ENCODE results near the gene COL4A6. TPM values are rescaled to one million over a fixed set of nuclear protein-coding genes. Genes with fewer than 3 reads are reported as not detected.
"Not testable (repeated sequence)": the region's sequence is repeated elsewhere in the genome, so short reads cannot be mapped to it uniquely, and the experiment has no call there.

Gene COL4A6
- polyA plus RNA-seq, 1 experiment, result 20.2 TPM

DNA sequence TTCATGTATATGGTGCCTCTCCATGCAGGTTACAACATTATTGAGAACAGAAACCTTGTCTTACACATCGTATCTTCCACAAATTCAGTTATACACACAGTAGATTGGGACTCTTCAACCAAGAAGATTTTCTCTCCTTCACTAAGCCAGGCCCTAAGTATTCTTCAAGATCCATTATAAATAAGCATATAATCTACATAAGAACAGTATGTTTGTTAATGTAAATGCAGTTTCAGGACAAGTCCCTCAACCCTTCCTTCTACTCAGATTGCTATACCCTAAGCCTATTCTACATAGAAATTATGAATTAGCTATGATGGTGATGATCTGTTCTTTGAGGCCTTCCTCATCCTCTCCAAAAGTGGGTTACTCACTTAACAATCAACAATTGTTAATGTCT is 41.2 kb downstream of the COL4A6 start:
- Histone ChIP-seq H3K27ac (ENCODE audit: low read depth, low read length) (no peak overlapping the region), H3K9me3 (ENCODE audit: control insufficient read depth, insufficient read depth, low read length) (no peaks in the 10 kb centered on the region), H3K4me3 (ENCODE audit: low read depth, low read length) (no peak overlapping the region), H3K27me3 (ENCODE audit: control insufficient read depth, insufficient read depth, low read length) (no peaks in the 10 kb centered on the region)
- no peak for DNase-seq (ENCODE audit: low read depth, low spot score)
- ChIA-PET CTCF (no interaction called here), POLR2A (no interaction called here)
- TF ChIP-seq, protein P1, sequence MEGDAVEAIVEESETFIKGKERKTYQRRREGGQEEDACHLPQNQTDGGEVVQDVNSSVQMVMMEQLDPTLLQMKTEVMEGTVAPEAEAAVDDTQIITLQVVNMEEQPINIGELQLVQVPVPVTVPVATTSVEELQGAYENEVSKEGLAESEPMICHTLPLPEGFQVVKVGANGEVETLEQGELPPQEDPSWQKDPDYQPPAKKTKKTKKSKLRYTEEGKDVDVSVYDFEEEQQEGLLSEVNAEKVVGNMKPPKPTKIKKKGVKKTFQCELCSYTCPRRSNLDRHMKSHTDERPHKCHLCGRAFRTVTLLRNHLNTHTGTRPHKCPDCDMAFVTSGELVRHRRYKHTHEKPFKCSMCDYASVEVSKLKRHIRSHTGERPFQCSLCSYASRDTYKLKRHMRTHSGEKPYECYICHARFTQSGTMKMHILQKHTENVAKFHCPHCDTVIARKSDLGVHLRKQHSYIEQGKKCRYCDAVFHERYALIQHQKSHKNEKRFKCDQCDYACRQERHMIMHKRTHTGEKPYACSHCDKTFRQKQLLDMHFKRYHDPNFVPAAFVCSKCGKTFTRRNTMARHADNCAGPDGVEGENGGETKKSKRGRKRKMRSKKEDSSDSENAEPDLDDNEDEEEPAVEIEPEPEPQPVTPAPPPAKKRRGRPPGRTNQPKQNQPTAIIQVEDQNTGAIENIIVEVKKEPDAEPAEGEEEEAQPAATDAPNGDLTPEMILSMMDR (IDR thresholded peaks at IDR 0.05; ENCODE audit: low read depth, low read length), result no peak

DNA sequence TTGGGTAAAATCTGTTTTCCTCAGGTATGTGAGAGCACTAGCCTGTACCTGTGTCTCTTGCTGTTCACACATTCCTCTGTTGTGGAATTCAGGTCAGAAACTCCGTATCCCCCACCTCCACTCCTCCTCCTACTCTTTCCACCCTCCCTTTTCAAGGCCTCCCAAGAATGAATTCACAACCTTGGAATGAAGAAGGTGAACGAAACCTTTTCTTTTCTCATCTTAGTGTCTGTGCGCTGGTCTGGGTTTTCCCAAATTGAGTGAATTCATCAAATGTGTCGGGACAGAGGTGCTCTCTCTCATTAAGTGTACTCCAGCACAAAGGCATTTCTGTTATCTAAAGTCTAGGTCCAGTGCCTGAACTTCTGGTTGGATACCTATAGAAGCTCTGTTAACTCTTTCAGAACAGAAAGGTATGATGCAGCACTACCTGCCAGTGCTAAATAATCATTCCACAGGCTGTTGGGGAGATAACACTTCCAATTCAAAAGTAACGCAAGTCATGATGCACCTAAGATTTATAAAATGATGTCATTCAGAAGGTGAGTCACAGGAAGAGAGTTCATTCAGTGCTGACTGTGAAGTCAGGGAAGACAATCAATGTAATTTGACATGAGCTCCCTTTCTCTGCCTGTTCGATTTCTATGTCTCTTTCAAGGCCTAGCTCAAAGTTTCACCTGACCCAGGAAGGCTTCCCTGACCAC is 41.9 kb downstream of the COL4A6 start:
- POLR2A ChIA-PET, result no interaction called here
- DNase-seq (ENCODE audit: low read depth, low spot score), result no peak

DNA sequence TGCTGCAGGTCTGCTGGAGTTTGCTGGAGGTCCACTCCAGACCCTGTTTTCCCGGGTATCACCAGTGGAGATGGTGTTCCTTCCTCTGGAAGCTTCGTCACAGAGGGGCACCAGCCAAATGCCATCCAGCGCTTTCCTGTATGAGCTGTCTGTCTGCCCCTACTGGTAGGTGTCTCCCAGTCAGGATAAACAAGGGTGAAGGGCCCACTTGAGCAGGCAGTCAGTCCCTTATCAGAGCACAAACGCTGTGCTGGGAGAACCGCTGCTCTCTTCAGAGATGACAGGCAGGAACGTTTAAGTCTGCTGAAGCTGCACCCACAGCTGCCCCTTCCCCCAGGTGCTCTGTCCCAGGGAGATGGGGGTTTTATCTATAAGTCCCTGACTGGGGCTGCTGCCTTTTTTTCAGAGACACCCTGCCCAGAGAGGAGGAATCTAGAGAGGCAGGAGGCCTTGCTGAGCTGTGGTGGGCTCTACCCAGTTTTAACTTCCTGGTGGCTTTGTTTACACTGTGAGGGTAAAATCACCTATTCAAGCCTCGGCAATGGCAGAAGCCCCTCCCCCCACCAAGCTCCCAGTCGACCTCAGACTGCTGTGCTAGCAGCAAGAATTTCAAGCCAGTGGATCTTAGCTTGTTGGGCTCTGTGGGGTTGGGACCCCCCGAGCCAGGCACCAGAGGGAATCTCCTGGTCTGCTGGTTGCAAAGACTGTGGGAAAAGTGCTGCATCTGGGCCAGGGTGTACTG is 47.1 kb downstream of the COL4A6 start:
- DNase-seq (ENCODE audit: low read depth, low spot score); H3K4me3 ChIP-seq (ENCODE audit: low read depth, low read length); H3K9me3 ChIP-seq (ENCODE audit: control insufficient read depth, insufficient read depth, low read length); POLR2A ChIA-PET; CTCF ChIA-PET; H3K27ac ChIP-seq (ENCODE audit: low read depth, low read length); H3K27me3 ChIP-seq (ENCODE audit: control insufficient read depth, insufficient read depth, low read length): not testable (repeated sequence)

More for the DNA sequence above, 41.9 kb downstream of the COL4A6 start:
- no peak overlapping the region for H3K4me3 ChIP-seq (ENCODE audit: low read depth, low read length)
- TF ChIP-seq, protein P1 (IDR thresholded peaks at IDR 0.05; ENCODE audit: low read depth, low read length), result no peak
- H3K27me3 ChIP-seq (ENCODE audit: control insufficient read depth, insufficient read depth, low read length), result no peaks in the 10 kb centered on the region
- CTCF ChIA-PET, result no interaction called here
- no peak overlapping the region for H3K27ac ChIP-seq (ENCODE audit: low read depth, low read length)
- no peaks in the 10 kb centered on the region for H3K9me3 ChIP-seq (ENCODE audit: control insufficient read depth, insufficient read depth, low read length)

DNA sequence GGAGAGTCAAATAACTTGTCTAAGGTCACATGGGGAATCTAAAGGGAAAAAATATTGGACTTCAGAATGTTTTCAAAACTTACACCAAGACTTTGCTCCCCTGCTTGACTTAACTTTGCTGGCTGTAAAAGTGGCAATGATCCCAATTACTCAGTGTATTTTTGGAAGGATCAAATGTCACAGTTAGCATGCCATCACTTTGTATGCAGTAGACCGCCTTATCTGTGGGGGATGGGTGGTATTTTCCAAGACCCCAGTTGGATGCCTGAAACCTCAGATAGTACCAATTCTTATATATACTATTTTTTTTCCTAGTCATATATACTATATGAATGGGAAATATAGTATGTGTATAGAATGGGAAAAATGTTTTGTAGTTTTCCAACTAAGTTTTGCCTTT is 53.4 kb downstream of the COL4A6 start:
- H3K27ac ChIP-seq (ENCODE audit: low read depth, low read length), result no peak overlapping the region
- ChIA-PET POLR2A (no interaction called here), CTCF (no interaction called here)

DNA sequence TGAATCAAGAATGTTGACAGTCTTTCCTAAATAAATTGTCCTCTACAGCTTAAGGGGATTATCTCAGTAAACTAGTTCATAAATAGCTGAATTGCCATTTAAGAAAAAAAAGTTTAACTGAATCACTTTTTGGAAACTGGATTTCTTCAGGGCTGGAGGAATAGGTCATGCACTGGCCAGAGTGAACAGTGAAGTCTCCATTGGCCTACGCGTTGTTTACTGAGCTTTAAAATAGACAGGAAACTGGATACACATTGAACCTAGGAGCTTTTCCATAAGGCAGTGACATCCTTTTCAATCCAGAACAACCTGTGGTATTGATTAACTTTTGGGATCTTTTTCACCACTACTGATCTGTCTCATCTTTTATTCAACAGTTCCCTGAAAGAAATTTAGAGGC is 58.0 kb downstream of the COL4A6 start:
- ChIA-PET POLR2A (no interaction called here), CTCF (no interaction called here)
- Histone ChIP-seq H3K9me3 (ENCODE audit: control insufficient read depth, insufficient read depth, low read length) (no peaks in the 10 kb centered on the region), H3K27me3 (ENCODE audit: control insufficient read depth, insufficient read depth, low read length) (no peaks in the 10 kb centered on the region), H3K4me3 (ENCODE audit: low read depth, low read length) (no peak overlapping the region), H3K27ac (ENCODE audit: low read depth, low read length) (no peak overlapping the region)
- no peak for DNase-seq (ENCODE audit: low read depth, low spot score)
- TF ChIP-seq, protein P1 (IDR thresholded peaks at IDR 0.05; ENCODE audit: low read depth, low read length), result no peak

More for the DNA sequence above, 53.4 kb downstream of the COL4A6 start:
- H3K4me3 ChIP-seq (ENCODE audit: low read depth, low read length), result no peak overlapping the region
- H3K27me3 ChIP-seq (ENCODE audit: control insufficient read depth, insufficient read depth, low read length), result no peaks in the 10 kb centered on the region
- H3K9me3 ChIP-seq (ENCODE audit: control insufficient read depth, insufficient read depth, low read length), result no peaks in the 10 kb centered on the region
- no peak for DNase-seq (ENCODE audit: low read depth, low spot score)
- TF ChIP-seq, protein P1 (IDR thresholded peaks at IDR 0.05; ENCODE audit: low read depth, low read length), result no peak

DNA sequence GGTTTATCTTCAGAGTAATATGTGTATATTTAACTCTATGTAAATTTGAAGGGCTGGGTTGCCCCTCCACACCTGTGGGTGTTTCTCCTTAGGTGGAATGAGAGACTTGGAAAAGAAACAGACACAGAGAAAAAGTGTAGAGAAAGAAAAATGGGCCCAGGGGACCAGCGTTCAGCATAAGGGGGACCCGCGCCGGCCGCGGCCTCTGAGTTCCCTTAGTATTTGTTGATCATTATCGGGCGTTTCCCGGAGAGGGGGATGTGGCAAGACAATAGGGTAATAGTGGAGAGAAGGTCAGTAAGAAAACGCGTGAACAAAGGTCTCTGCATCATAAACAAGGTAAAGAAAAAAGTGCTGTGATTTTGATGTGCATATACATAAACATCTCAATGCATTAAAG is 61.4 kb downstream of the COL4A6 start:
- H3K27me3 ChIP-seq (ENCODE audit: control insufficient read depth, insufficient read depth, low read length); POLR2A ChIA-PET; H3K4me3 ChIP-seq (ENCODE audit: low read depth, low read length); H3K9me3 ChIP-seq (ENCODE audit: control insufficient read depth, insufficient read depth, low read length); DNase-seq (ENCODE audit: low read depth, low spot score); CTCF ChIA-PET; H3K27ac ChIP-seq (ENCODE audit: low read depth, low read length): not testable (repeated sequence)

DNA sequence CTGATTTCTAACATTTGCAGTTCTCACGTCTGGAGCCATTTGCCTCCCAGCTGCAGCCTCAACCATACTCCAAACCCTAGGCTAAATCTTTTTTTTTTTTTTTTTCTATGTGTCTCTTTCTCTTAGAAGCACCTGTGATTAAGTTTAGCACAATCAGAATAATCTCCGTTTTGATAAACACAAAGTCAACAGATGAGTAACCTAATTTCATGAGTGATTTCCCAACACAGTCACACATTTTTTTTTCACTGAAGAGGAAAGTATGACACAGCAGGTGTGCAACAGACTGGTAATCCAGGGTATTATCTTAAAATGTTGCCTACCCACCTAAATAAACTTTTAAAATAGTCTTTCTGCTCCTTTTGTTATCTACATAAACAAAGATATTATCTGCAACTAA is 62.6 kb downstream of the COL4A6 start:
- DNase-seq (ENCODE audit: low read depth, low spot score); CTCF ChIA-PET; H3K27ac ChIP-seq (ENCODE audit: low read depth, low read length); H3K9me3 ChIP-seq (ENCODE audit: control insufficient read depth, insufficient read depth, low read length); H3K4me3 ChIP-seq (ENCODE audit: low read depth, low read length); POLR2A ChIA-PET; H3K27me3 ChIP-seq (ENCODE audit: control insufficient read depth, insufficient read depth, low read length): not testable (repeated sequence)
